ENCODE results near the gene SLC44A3.
"Not testable (repeated sequence)": the region's sequence is repeated elsewhere in the genome, so short reads cannot be mapped to it uniquely, and the experiment has no call there.

SLC44A3 gene

DNA sequence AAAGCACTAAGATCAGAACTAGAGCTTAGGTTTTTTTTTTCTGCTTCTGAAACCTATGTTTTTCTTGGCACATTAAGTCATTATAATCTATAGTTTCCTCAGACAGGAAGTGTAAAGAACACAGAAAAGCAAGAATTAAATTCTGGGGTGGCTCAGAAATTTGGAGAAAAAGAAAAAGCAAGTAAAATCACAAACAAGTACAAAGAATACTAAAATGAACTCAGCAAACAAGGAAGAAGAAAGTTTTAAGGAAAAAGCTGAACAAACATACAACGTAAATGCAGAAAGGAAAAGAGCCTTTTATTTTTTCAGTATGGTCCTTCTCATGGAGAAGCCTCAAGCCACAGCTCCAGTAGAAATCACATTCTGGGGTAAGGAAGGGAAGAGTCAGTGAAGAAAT, 115.3 kb downstream of the SLC44A3 start:
- no peak for DNase-seq (ENCODE audit: low spot score)

DNA sequence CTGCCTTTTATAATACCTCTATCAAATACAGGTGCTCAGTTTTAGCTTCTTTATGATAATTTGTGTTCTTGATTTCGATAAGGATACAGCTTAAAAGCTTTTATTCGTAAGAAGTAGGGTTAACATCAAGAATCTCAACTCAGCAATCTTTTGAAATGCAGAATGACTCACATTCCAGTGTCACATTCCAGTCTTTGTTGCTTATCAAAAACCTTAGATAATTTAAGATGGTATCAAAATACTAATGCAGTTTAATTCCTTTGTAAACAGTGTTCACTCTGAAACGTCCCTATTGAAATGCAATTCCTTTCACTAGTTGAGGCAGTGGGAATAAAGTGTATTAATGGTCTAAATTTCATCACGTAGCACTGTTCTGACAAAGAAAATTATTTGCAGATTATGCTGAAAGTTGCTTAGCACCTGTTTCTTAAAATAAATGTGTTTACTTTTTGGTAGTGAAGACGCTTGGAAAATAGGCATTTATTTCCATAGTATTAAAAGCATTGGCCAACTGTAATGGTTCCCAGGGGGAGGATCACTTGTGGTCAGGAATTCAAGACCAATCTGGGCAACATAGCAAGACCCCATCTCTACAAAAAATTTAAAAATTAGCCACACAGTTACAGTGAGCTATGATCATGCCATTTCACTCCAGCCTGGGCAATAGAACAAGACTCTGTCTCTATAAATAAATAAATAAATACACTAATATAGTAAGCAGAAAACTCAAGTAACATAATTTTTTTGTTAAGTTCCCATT, 116.9 kb downstream of the SLC44A3 start:
- DNase-seq (ENCODE audit: low spot score), result no peak

DNA sequence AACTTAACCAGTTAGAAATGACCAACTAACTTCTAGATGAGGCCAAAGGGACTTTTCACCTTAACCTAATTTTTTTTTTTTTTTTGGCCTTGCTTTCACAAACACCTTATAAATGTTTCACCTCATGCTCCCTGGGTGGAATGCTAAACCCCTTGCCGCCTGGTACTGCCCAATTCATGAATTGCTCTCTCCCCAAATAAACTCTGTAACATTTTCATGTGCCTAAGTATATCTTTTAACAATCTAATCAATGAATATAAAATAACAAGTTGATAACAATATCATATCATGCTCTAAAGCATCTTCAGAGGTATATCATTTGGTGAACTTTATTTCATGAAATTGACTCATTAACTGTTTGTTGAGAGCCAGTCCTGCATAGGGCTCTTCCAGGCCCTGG, 117.7 kb downstream of the SLC44A3 start:
- DNase-seq (ENCODE audit: low spot score), result no peak

DNA sequence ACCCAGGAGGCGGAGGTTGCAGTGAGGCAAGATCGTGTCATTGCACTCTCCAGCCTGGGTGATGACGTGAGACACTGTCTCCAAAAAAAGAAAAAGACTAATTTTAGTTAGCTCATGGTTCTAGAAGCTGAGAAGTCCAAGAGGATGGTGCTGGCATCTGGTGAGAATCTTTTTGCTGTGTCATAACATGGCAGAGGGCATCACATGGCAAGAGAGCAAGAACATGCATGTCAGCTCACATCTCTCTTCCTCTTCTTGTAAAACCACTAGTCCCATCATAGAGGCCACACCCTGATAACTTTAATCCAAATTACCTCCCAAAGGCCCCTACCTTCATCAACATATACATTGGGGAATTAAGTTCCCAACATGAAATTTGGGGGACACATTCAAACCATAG, 120.6 kb downstream of the SLC44A3 start:
- DNase-seq (ENCODE audit: low spot score), result no peak

DNA sequence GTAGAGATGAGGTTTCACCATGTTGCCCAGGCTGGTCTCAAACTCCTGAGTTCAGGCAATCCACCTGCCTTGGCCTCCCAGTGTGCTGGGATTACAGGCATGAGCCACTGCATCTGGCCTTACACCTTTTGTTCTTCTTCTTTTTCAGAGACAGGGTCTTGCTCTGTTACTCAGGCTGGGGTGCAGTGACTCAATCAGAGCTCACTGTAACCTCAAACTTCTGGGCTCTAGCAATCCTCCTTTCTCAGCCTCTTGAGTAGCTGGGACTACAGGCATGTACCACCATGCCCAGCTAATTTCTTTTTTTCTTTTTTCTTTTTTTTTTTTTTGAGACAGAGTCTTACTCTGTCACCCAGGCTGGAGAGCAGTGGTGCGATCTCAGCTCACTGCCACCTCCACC, 121.3 kb downstream of the SLC44A3 start:
- not testable (repeated sequence) for DNase-seq (ENCODE audit: low spot score)

DNA sequence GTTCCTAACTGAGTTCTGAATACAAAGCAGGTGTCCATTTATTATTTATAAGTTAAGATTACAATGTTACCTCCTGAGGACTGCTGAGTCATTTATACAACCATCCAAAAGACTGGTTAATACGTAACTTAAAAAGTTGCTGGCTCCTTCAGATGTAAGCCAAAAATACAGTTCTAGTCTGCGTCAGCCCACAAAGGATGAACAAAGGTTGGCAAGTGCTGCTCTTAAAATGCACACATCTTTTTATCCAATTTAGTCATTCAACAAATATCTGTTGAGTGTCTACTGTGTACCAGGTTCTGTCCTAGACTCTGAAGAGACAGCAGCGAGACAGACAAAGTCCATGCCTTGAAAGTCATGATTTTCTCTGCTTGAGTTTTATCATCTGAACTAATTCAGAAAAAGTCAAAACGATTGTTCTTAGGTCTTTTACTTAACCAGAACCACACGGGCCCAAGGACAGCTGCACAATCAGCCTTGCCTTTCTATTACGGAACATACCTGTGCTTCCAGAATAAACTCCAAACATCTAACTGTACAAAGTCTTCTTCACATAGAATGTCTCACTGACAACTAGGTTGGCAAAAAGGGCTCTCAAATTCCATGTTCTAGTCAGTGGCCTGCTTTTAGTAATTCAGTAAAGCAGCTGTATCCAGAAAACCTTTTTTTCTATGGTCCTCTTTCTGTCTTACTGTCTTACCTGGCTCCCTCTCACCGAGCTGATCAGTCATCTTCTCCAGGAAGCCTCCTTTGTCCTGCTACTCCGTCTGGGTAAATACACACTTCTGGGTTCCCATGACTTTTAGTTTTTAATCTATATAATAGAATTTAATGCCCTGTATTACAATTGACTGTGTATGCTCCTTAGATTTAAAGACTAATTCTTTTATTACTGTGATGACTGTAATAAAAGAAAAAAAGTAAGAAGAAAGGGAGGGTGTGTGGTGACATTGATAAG, 122.3 kb downstream of the SLC44A3 start:
- no peak for DNase-seq (ENCODE audit: low spot score)

Data from germinal center (tissue), 1 donor.